ENCODE data around the gene CMTM7. TPM values are rescaled to one million over a fixed set of nuclear protein-coding genes. Genes with fewer than 3 reads are reported as not detected.

Gene CMTM7
- total RNA-seq (2016; rRNA removed; fragmentation: Illumina TruSeq; extraction: Trizol) = 16.3 and 20.9 TPM in 2 replicates
- 22.9 and 35.2 TPM in 2 replicates for total RNA-seq (2016; cell fraction: cytosol; rRNA removed; fragmentation: Illumina TruSeq; extraction: Trizol; ENCODE audit: low read depth)
- total RNA-seq (2016; cell fraction: insoluble cytoplasmic fraction; rRNA removed; fragmentation: Illumina TruSeq; extraction: Trizol) = 17.4 and 22.1 TPM in 2 replicates
- 31.5 and 35.8 TPM in 2 replicates for total RNA-seq (2016; cell fraction: membrane; rRNA removed; fragmentation: Illumina TruSeq; extraction: Trizol)
- 21.3 and 25.3 TPM in 2 replicates for total RNA-seq (2016; cell fraction: nucleus; rRNA removed; fragmentation: Illumina TruSeq; extraction: Trizol)
- polyA plus RNA-seq (2011; rRNA removed) = 21.4 and 21.5 TPM in 2 replicates
- polyA plus RNA-seq (2011; cell fraction: cytosol; rRNA removed) = 18.5 and 26.0 TPM in 2 replicates
- polyA plus RNA-seq (2011; cell fraction: nucleus; rRNA removed) = 17.4 and 20.3 TPM in 2 replicates
- polyA plus RNA-seq (2012) = 12.6 and 15.2 TPM in 2 replicates
- 65.0 and 80.4 TPM in 2 replicates for polyA plus RNA-seq (2016; cell fraction: cytosol; fragmentation: Illumina TruSeq; extraction: Trizol; ENCODE audit: low read depth)
- polyA plus RNA-seq (2016; cell fraction: insoluble cytoplasmic fraction; fragmentation: Illumina TruSeq; extraction: Trizol; ENCODE audit: low read depth) = 41.8 and 49.0 TPM in 2 replicates
- 78.5 and 84.2 TPM in 2 replicates for polyA plus RNA-seq (2016; cell fraction: membrane; fragmentation: Illumina TruSeq; extraction: Trizol; ENCODE audit: low read depth)
- 56.7 and 59.4 TPM in 2 replicates for polyA plus RNA-seq (2016; cell fraction: nucleus; fragmentation: Illumina TruSeq; extraction: Trizol; ENCODE audit: insufficient read depth, low read depth)
- polyA minus RNA-seq (2011; rRNA and poly(A)+ RNA removed; ENCODE audit: low replicate concordance) = 0.16 and 25.3 TPM in 2 replicates
- polyA minus RNA-seq (2011; cell fraction: cytosol; rRNA and poly(A)+ RNA removed) = 15.5 and 16.0 TPM in 2 replicates
- 11.4 and 13.4 TPM in 2 replicates for polyA minus RNA-seq (2011; cell fraction: nucleus; rRNA and poly(A)+ RNA removed)
- percentile 72 among the genes with signal in this experiment for Bru-seq, nascent RNA
- BruChase-seq, experiment 1, labeled RNA remaining after a 6-hour chase = percentile 66 among the genes with signal in this experiment
- BruChase-seq, experiment 2, labeled RNA remaining after a 2-hour chase = percentile 74 among the genes with signal in this experiment
- long read RNA-seq, experiment 1, transcript CMTM7-201 (5 exons, 2,038 nt) = major isoform, 40 of 56 reads
- long read RNA-seq, experiment 1, transcript CMTM7-202 (4 exons, 1,214 nt) = minor isoform, 6 of 56 reads
- long read RNA-seq, experiment 1, partial matches to known transcripts = 1 of 56 reads
- long read RNA-seq, experiment 1, other reads (novel, unspliced or antisense) = 7 of 56 reads
- long read RNA-seq, experiment 2, transcript CMTM7-202 (4 exons, 1,214 nt) = minor isoform, 7 of 56 reads
- long read RNA-seq, experiment 2, transcript CMTM7-201 (5 exons, 2,038 nt) = major isoform, 38 of 56 reads
- long read RNA-seq, experiment 2, partial matches to known transcripts = 2 of 56 reads
- long read RNA-seq, experiment 2, other reads (novel, unspliced or antisense) = 9 of 56 reads

DNA sequence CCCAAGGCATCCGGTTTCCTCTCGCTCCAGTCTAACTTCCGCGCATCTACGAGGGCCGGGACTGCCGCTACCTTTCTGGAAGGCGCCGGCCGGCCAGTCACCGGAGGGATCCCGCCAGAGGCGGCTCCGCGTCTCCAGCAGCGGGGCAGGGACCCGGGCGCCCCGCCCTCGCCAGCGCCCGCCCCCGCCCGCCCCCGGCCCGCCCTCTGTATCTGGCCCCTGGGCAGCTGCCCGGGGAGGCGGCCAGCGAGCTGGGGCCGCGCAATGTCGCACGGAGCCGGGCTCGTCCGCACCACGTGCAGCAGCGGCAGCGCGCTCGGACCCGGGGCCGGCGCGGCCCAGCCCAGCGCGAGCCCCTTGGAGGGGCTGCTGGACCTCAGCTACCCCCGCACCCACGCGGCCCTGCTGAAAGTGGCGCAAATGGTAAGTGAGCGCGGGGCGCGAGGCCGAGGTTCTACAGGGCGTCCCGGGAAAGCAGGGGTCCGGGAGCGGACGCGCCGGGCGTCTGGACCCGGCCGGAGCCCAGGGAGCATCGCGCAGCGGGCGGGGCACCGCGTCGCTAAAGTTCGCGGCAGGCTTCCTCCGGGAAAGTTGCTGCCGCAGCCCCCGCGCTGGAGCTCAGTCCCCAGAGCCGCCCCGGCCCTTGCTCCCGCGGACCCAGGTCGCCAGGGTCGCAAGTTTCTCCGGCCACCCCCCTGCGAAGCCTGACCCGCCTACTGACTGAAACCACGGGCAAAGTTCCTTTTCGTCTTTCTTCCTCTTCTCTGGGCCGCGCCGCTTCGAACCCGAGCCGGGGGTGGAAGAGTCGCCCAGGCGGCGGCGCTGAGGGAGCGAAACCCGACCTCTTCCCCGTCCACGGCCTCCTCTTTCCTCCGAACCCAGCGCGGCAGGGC, at the start of gene CMTM7:
Gene CMTM7 (plus strand): TSS at position 211 of the 893 bp plus-strand sequence. CDS start 54 bp downstream, at position 265.
- Histone ChIP-seq H3K9me3 (ENCODE audit: low read length) (no peaks in the 10 kb centered on the region), H3K9ac (ENCODE audit: insufficient read depth, low read depth, low read length) (peak within 1 kb of the TSS; percentile 81), H3K4me3 (replicated peaks in 1 of 3; ENCODE audit: insufficient read depth in 1 of 3, low read depth in 2 of 3, low read length in 3 of 3) (peak within 1 kb of the TSS; percentile 55 to 90 (median 85)), H3K4me2 (ENCODE audit: low read depth, low read length) (peak within 1 kb of the TSS; percentile 81), H3K27me3 (ENCODE audit: control insufficient read depth in 1 of 2, insufficient read depth in 2 of 2, low read length in 2 of 2) (no peaks in the 10 kb centered on the region; a peak in 1 of 5 replicates), H2AFZ (ENCODE audit: low read length) (peak within 1 kb of the TSS; percentile 17), H4K20me1 (ENCODE audit: insufficient read depth, low read length) (no peaks in the 10 kb centered on the region), H3K36me3 (replicated peaks in 1 of 2; ENCODE audit: control insufficient read depth in 1 of 2, insufficient read depth in 2 of 2, low read length in 2 of 2) (0 out of 5 replicates have a peak, but pooled peaks cover 0 to 2% of the 10 kb centered on the region in 2 experiments), H3K27ac (ENCODE audit: extremely low read length, insufficient read depth, low read length) (peak within 1 kb of the TSS; percentile 84), H3K79me2 (ENCODE audit: insufficient read depth, low read length) (peaks cover 34% of the 10 kb centered on the region), H3K4me1 (ENCODE audit: insufficient read depth, low read length) (peaks cover 26% of the 10 kb centered on the region)
- ATAC-seq = peak; percentile 91
- CTCF ChIA-PET (ENCODE audit: low intra/inter-chr PET ratio, low total read pairs) = no interaction called here
- intact Hi-C loops (cut with micrococcal nuclease; ENCODE audit: unreplicated experiment) (loop anchor here (10.0 kb wide), 2 partner anchors 97 to 113 kb away; partner anchors contain the start of gene CMTM6), in situ Hi-C loops (cut with HindIII; ENCODE audit: extremely low pct_ligation_motif_present, low pct_unique_long_range_greater_than_20kb) (no loop called here)
- BruUV-seq (replicated peaks) = no TSS peak
- DNase-seq (ENCODE audit: low spot score) = peak; percentile 39
- peak; percentile 4 for FAIRE-seq
- 0% methylated on average over 16 of the region's 107 CpGs for WGBS (ENCODE audit: low lambda C conversion rate)
- POLR2A ChIA-PET = interaction anchor here (1.2 kb wide), 2 partner anchors 9 to 80 kb away, joined by 3 to 4 read pairs; no protein-coding TSS in a partner anchor
- peak; percentile 73; the same call in 1 of the 2 replicates for TF ChIP-seq MYC (CRISPR knock-in tag; IDR thresholded peaks at IDR 0.05; ENCODE audit: borderline replicate concordance)
- no peak for TF ChIP-seq GTF2F1 (IDR thresholded peaks at IDR 0.05; ENCODE audit: low read length)
- no peak for TF ChIP-seq SKIL (CRISPR knock-in tag; IDR thresholded peaks at IDR 0.05; ENCODE audit: borderline replicate concordance)
- peak; percentile 45 for TF ChIP-seq YY1 (IDR thresholded peaks at IDR 0.05; ENCODE audit: insufficient read depth, insufficient replicate concordance, low read depth, low read length)
- TF ChIP-seq SSRP1 (CRISPR knock-in tag; IDR thresholded peaks at IDR 0.05) = no peak
- TF ChIP-seq ZNF674 (CRISPR knock-in tag; IDR thresholded peaks at IDR 0.05; ENCODE audit: low read depth) = 0 out of 2 replicates have a peak, but pooled peaks have one; percentile 75
- TF ChIP-seq NFIB (CRISPR knock-in tag; IDR thresholded peaks at IDR 0.05; ENCODE audit: borderline replicate concordance) = no peak
- TF ChIP-seq ZNF782 (CRISPR knock-in tag; IDR thresholded peaks at IDR 0.05; ENCODE audit: borderline replicate concordance) = no peak; the same call in 1 of the 2 replicates
- TF ChIP-seq ZNF781 (CRISPR knock-in tag; IDR thresholded peaks at IDR 0.05; ENCODE audit: borderline replicate concordance, not compliant biosample characterization) = no peak
- peak; percentile 96 for TF ChIP-seq ARNT2 (CRISPR knock-in tag; IDR thresholded peaks at IDR 0.05; ENCODE audit: low read depth)
- peak; percentile 84 for TF ChIP-seq ATF7-NPFF (CRISPR knock-in tag; IDR thresholded peaks at IDR 0.05; ENCODE audit: low read depth)
- peak; percentile 79; the same call in 1 of the 2 replicates for TF ChIP-seq ZNF709 (CRISPR knock-in tag; IDR thresholded peaks at IDR 0.05)
- no peak for TF ChIP-seq ZFP36 (IDR thresholded peaks at IDR 0.05; ENCODE audit: borderline replicate concordance, low read depth, low read length, partially characterized antibody)
- TF ChIP-seq RXRB (CRISPR knock-in tag; IDR thresholded peaks at IDR 0.05; ENCODE audit: borderline replicate concordance) = no peak
